Loucy (cell line): Measurements from ENCODE around the gene ZNF296.

ENCODE experiments used
- CTCF ChIP-seq: fragments of 200-600 bp; sonication (generic); conservative IDR thresholded peaks from 2 replicates; pipeline ENCODE4 v1.5.1; 2014; ENCODE audit warnings: mild to moderate bottlenecking, antibody characterized with exemption, low read length
- EZH2phosphoT487 ChIP-seq: fragments of 200-600 bp; IDR thresholded peaks from 2 replicates; pipeline ENCODE4 v1.6.1; 2018; ENCODE audit warnings: antibody characterized with exemption, mild to moderate bottlenecking, moderate library complexity, borderline replicate concordance

- TF ChIP-seq CTCF (no peak), EZH2phosphoT487 (no peak)
These were observed 39.7 kb upstream of the ZNF296 start for GRCh38 chr19:45115809-45116615.
